ENCODE results near the gene SULT1A1.

Gene SULT1A1

DNA sequence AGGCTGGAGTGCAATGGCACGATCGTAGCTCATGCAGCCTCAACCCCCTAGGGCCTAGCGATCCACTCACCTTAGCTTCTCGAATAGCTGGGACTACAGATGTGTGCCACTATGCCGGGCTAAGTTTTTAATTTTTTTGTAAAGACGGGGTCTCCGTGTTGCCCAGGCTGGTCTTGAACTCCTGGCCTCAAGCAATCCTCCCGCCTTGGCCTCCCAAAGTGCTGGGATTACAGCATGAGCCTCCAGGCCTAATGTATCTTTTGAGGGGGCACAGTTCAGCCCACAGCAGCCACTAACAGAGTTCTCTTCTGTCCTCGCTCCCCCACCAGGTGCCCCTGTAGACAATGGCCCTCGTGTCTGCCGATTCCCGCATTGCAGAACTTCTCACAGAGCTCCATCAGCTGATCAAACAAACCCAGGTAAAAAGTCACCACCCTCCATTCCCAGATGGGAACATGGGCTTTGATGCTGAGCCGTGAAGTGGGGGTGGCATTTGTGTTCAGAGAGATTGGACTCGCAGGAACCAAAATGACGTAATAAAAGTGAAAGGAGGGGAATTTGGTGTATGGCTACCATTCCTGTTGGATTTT lies 29.0 kb downstream of the SULT1A1 start:
- no peak for DNase-seq (ENCODE audit: low read depth in 2 of 2)
- TF ChIP-seq CTCF (IDR thresholded peaks at IDR 0.05; ENCODE audit: low read depth, low read length) = no peak
- no peak overlapping the region for H3K4me3 ChIP-seq (replicated peaks in 1 of 2; ENCODE audit: low read depth in 2 of 2, low read length in 2 of 2)

DNA sequence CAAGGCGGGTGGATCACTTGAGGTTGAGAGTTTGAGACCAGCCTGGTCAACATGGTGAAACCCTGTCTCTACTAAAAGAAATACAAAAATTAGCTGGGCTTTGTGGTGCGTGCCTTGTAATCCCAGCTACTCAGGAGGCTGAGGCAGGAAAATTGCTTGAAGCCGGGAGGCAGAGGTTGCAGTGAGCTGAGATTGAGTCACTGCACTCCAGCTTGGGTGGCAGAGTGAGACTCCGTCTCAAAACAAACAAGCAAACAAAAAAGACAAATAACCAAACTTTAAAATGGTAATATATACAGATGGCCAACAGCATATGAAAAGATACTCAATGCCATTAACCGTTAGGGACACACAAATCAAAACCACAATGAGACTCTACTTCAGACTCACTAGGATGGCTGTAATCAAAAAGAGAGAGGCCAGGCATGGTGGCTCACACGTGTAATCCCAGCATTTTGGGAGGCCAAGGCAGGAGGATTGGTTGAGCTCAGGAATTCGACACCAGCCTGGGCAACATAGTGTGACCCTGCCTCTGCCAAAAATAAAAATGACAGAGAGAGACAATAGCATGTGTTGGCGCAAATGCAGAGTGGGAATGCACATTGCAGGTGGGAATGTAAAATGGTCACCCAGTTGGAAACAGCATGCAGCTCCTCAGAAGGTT lies 34.3 kb downstream of the SULT1A1 start:
- no peak for TF ChIP-seq CTCF (IDR thresholded peaks at IDR 0.05; ENCODE audit: low read depth, low read length)
- H3K4me3 ChIP-seq (replicated peaks in 1 of 2; ENCODE audit: low read depth in 2 of 2, low read length in 2 of 2) = no peak overlapping the region
- DNase-seq (ENCODE audit: low read depth in 2 of 2) = no peak

GRCh38 chr16:28574925-28575324 lies 34.9 kb downstream of the SULT1A1 start:
- DNase-seq (ENCODE audit: low read depth in 2 of 2) = no peak
- no peak overlapping the region for H3K4me3 ChIP-seq (replicated peaks in 1 of 2; ENCODE audit: low read depth in 2 of 2, low read length in 2 of 2)
- TF ChIP-seq CTCF (IDR thresholded peaks at IDR 0.05; ENCODE audit: low read depth, low read length) = no peak

GRCh38 chr16:28573738-28574718 lies 35.8 kb downstream of the SULT1A1 start:
- no peak for DNase-seq (ENCODE audit: low read depth in 2 of 2)
- no peak overlapping the region for H3K4me3 ChIP-seq (replicated peaks in 1 of 2; ENCODE audit: low read depth in 2 of 2, low read length in 2 of 2)
- TF ChIP-seq CTCF (IDR thresholded peaks at IDR 0.05; ENCODE audit: low read depth, low read length) = no peak

DNA sequence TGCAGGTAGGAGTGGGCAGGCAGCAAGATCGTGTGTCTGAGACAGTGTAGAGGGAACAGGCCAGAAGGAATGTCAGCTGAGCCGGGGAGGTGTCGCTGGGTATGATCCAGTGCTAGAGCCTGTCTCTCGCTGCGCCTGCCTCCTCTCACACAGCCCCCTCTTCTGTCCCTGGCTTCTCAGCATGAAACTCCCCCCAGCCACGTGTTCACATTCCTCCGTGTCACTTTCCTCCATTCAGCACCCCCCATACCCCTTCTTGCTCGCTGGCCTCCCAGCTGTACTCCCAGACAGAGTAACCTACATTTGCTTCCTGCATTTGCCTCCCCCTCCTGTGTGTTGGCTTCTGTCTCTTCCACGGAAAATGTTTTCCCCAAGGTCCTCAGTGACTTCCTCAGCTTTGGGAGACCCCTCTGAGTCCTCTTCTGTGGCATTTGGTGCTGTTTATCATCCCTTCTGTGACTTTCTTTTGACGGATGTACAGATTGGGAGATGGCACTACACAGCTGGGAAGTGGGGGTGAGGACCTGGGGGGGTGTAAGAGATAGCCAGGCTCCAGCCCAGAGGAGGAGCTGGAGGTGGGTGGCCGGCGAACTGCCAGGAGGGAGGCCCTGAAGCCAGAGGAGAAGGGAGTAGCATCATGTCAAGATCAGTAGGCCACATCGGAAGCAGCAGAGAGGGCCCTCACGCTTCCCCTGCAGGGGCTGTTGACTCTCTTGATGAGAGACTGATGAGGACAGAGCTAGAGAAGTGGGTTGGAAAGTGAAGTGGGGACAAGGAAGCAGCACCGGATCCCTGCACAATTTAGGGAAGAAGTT lies 36.9 kb downstream of the SULT1A1 start:
- peak in 1 of 2 donors; percentile 39 for DNase-seq (ENCODE audit: low read depth in 2 of 2)
- no peak for TF ChIP-seq CTCF (IDR thresholded peaks at IDR 0.05; ENCODE audit: low read depth, low read length)

More for the DNA sequence above, 36.9 kb downstream of the SULT1A1 start:
- H3K4me3 ChIP-seq (replicated peaks in 1 of 2; ENCODE audit: low read depth in 2 of 2, low read length in 2 of 2) = no peak overlapping the region
